H1 (cell line): ENCODE data around the gene CASQ2. TPM values are rescaled to one million over a fixed set of nuclear protein-coding genes. Genes with fewer than 3 reads are reported as not detected.

Experiments
- JUN ChIP-seq: IDR thresholded peaks from 2 replicates; pipeline ENCODE4 v1.6.1; 2011; ENCODE audit warnings: low read depth, mild to moderate bottlenecking, improper control_type of control experiment, low read length
- KDM1A ChIP-seq: fragments of 200-600, 300-600 bp; sonication (generic); IDR thresholded peaks from 2 replicates; pipeline ENCODE4 v1.7.1; 2016; ENCODE audit warnings: mild to moderate bottlenecking, low read length, borderline replicate concordance
- RBBP5 ChIP-seq: IDR thresholded peaks from 2 replicates; pipeline ENCODE4 v1.7.1; 2012; ENCODE audit warnings: low read depth, mild to moderate bottlenecking, inconsistent platforms, low read length, moderate library complexity, borderline replicate concordance
- TAF7 ChIP-seq: optimal IDR thresholded peaks from 2 replicates; pipeline ENCODE3; 2011; ENCODE audit warnings: low read depth, mild to moderate bottlenecking, inconsistent platforms, low read length, moderate library complexity, borderline replicate concordance
- YY1 ChIP-seq: IDR thresholded peaks from 2 replicates; pipeline ENCODE4 v1.6.1; 2011; ENCODE audit warnings: low read depth, mild to moderate bottlenecking, low read length
- polyA plus RNA-seq, 7 experiments: library from polyadenylated mRNA; depleted of rRNA in 3 of 7; stranded (reverse) in 5 of 7; unstranded in 2 of 7; fragments of >200 nt in 5 of 7; fragments of 200-250 nt in 2 of 7; gene quantifications; 1 replicate in 5 of 7; 2 replicates in 1 of 7; 4 replicates in 1 of 7; pipeline versions ENCODE4 v1.2.1 to v1.2.3, GENCODE V29; 2011 to 2013; ENCODE audit warnings: missing spikeins in 2 of 7, mixed read lengths in 2 of 7
- total RNA-seq: library from RNA; stranded (reverse); fragmentation: NEBNext Ultra II Directional; extraction: Animal tissue kit (Norgen Biotek cat#: 25700); gene quantifications from 2 replicates; pipeline ENCODE4 v1.2.1, GENCODE V29; 2021

The CASQ2 gene
- total and polyA plus RNA-seq, 2 of the 8 experiments (the other 6 are each of a cell fraction or from before 2014, with no cell fraction given), result not detected

DNA sequence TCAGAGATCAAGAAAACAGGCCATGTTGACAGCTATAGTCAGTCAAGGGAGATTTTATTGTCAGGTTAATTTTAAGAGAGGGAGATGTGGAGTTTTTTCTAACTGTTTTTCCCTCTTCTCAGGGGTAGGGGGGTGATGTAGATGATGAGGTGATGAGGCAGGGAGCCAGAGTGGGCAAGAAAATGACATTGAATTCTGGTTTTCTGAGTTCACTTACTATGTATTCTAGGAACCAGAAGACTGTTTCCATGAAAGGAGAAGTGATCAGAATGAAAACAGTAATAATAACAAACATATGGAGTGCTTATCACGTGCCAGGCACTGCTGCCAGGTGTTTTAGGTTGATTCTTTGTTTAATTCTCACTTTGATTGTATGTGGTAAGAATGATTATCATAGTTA, 40.2 kb downstream of the CASQ2 start (continued):
- no peak for TF ChIP-seq RBBP5
- TF ChIP-seq YY1, result no peak
- no peak for TF ChIP-seq JUN
- TF ChIP-seq TAF7, result no peak
- TF ChIP-seq KDM1A, result no peak
